ENCODE data around the gene CDC42BPB.

DNA sequence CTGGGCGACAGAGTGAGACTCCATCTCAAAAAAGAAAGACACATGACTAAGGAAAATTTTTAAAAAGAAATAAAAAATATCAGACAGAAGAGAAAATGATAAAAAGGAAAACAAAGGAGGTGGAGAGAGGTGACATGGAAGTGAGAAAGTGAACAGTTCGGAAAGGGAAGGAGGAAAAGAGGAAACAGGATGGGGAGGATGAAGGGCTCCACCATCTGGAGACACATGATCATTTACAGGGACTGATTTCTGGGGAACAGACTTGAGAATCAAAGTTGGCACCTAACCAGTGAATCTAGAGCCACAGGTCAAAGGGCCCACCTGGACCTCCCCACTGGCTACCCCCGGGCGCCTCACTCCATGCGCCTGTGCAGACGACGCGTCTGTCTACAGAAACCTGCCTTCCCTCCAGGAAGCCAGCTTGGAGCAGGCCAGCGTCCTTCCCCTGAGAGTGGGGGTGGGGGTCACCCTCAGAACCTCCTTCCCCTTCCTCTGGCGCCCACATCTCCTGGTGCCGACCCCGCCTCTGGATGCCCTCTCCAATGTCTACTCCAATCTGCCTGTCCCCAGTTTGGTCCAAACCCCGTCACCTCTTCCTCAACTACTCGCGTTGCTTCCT lies 74.4 kb downstream of the CDC42BPB start:
- TF ChIP-seq CTCF (IDR thresholded peaks at IDR 0.05) (no peak), POLR2A (IDR thresholded peaks at IDR 0.05) (no peak)
